HG03159 (cell line): ENCODE results near the gene ACY1.
"Not testable (repeated sequence)": the region's sequence is repeated elsewhere in the genome, so short reads cannot be mapped to it uniquely, and the experiment has no call there.

Experiments used
- ATAC-seq: cut with Tn5 transposase; IDR thresholded peaks from one replicate; pipeline ENCODE4 v1.9.1; 2021; ENCODE audit warnings: mild to moderate bottlenecking, moderate library complexity; ENCODE audit not compliant: unreplicated experiment

ACY1 gene

DNA sequence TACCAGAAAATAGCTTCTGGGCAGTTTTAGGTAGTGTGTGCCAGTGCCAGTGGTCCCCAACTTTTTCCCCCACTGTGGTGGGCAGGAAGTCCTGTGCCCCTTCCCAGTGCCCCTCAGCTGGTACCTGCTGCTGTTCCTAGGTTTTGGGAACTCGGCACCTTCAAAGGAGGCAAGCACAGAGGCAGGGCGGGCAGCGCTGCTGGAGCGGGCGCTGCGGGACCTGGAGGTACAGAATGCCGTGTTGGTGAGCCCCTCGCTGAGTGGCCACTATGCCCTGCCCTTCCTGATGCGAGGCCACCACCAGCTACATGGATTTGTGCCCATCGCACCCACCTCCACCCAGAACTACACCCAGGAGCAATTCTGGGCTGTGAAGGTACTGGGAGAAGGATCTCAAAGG, 3.1 kb upstream of the ACY1 start:
- no peak for ATAC-seq

DNA sequence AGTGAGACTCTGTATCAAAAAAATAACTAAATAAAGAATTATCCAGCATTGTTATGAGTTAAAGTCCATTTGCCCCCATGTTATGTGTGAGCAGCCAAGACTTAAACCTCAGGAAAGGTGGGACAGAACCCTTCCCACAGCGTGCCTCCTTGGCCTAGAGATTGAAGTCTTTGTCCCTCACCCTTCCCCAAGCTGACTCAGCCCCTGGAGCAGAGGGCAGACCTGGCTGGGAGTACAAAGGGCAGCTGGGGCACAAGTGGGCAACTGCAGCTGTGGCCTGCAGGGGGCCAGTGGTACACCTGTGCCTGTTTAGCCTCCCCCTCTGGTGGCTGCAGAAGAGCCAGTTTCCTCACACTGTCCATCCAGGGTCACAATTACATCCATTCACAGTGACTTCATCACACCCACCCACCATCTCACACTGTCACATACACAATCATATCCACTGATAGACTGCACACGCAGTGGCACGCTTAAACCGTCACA, 940 bp upstream of the ACY1 start:
- ATAC-seq: peak; percentile 53

DNA sequence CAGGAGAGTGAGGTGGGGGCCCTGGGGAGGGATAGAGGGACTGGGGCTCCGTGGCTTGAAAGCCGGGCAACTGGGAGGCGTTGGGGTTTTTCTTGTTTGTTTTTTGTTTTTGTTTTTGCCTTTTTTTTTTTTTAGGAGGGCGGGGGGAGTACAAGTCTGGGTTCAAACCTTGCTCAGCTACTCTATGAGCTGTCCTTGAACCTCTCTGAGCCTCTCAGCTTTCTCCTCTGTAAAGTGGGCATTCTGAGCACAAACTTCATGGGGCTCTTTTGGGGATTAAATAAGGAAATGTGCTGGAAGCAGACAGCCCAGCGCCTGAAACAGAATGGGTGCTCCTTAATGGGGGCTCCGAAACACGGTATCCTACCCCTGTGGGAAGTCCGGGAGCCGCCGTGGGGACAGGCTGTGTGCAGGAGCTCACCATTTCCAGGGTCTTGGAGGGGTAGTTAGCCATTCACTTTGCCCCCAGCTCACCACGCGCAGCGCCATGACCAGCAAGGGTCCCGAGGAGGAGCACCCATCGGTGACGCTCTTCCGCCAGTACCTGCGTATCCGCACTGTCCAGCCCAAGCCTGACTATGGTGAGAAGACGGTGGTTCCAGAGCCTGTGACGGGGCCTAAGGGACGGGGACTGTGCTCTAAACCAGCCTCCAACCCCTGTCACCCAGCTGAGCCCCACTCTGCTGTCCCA, 388 bp downstream of the ACY1 start:
- ATAC-seq: no peak

DNA sequence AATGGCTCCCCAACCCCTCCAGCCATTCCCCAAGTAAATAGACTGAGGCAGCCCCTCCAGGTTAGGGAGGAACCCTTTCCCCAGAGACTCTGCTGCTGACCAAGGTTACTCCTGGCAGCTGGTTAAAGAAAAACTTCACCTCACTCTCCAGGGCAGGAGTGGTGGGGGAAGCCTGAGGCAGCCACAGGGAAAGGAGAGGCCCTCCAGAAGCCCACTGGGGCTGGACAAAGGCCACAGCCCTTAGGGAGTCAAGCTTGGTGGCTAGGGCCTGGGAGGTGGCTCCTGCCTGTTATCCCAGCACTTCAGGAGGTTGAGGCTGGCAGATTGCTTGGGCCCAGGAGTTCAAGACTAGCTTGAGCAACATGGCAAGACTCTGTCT, 923 bp downstream of the ACY1 start:
- no peak for ATAC-seq

DNA sequence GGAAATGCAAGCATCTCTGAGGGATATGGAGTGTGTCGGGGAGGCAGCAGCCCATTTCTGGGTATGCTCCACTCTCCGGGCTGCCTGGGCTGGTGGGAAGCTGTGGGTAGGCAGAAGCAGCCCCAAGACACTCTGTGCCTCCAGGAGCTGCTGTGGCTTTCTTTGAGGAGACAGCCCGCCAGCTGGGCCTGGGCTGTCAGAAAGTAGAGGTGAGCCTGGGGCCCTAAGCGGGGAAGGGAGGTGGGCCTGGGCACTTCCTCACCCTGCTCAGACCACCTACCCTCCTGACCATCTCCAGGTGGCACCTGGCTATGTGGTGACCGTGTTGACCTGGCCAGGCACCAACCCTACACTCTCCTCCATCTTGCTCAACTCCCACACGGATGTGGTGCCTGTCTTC, 1.7 kb downstream of the ACY1 start:
- no peak for ATAC-seq

DNA sequence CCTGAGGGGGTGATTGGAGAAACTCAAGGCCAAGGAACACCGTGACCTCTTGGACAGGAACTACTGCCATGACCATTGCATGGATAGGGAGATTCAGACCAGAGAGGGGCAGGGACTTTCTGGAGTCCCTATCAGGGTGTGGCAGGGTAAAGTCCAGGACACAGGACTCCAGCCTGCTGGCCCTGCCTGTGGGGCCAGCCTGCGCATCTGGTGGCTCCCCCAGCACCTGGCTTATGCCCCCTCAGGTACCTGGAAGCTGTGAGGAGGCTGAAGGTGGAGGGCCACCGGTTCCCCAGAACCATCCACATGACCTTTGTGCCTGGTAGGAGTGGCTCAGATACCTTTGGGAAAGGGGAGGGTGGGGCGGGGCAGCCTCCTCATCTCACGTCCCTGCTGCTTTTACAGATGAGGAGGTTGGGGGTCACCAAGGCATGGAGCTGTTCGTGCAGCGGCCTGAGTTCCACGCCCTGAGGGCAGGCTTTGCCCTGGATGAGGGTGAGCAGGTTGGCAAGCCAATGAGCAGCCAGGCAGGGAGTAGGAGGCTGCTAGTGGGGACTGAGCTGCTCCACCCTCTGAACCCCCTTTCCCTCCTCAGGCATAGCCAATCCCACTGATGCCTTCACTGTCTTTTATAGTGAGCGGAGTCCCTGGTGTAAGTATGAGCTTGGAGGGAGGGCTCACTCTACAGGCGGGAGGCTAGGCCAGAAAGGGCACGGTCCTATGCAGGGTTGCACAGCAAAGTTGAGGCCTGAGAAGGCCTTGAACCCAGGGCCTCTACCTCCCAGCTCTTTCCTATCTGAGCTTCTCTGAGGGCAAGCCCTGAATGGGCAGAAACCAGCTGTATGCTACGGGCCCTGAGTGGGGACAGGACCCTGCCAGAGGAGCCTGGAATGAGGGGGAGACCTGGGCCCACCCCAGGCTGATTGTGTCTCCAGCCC, 2.9 kb downstream of the ACY1 start:
- ATAC-seq: no peak

DNA sequence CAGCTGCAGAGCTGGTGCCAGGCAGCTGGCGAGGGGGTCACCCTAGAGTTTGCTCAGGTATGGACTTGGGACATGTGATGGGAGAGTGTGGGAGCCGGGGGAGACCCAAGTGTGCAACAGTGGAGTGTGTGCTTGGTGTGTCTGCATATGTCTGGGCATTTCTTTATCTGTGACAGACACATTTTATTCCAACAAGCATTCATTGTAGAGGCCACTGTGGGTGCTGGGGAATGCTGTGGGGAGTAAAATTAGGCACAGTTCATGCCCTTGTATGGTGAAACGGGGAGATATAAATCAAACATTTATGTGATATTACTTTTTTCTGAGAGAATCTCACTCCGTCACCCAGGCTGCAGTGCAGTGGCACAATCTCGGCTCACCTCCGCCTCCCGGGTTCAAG, 4.2 kb downstream of the ACY1 start:
- no peak for ATAC-seq

DNA sequence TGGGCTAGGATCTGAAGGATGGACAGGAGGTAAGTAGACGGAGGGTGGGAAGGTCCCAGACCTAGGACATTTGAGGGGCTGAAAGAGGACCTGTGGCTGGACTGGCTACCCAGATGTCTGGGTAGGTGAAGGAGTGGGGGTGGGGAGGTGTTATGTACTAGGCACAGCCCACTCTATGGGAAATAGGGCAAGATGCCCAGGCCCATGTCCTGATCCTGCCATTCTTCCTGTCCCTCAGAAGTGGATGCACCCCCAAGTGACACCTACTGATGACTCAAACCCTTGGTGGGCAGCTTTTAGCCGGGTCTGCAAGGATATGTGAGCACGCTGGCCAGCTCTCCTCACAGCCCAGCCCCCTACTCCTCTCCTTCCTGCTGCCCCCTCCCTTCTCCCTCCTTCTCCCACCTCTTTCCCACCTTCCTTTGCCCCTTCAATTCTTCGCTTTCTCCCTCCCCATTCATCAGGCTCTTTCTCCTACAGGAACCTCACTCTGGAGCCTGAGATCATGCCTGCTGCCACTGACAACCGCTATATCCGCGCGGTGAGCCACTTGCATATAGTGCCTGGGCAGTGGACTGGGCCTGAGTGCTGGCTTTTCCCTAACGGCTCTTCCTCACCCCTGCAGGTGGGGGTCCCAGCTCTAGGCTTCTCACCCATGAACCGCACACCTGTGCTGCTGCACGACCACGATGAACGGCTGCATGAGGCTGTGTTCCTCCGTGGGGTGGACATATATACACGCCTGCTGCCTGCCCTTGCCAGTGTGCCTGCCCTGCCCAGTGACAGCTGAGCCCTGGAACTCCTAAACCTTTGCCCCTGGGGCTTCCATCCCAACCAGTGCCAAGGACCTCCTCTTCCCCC, 5.2 kb downstream of the ACY1 start:
- ATAC-seq: no peak

DNA sequence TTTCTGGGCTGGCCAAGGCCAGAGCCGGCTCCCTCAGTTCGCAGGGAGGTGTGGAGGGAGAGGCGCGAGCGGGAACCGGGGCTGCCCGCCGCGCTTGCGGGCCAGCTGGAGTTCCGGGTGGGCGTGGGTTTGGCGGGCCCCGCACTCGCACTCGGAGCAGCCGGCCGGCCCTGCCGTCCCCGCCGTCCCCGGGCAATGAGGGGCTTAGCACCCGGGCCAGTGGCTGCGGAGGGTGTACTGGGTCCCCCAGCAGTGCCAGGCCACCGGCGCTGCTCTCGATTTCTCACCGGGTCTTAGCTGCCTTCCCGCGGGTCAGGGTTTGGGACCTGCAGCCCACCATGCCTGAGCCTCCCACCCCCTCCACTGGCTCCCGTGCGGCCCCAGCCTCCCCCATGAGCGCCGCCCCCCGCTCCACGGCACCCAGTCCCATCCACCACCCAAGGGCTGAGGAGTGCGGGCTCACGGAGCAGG, 7.2 kb downstream of the ACY1 start:
- ATAC-seq: not testable (repeated sequence)

DNA sequence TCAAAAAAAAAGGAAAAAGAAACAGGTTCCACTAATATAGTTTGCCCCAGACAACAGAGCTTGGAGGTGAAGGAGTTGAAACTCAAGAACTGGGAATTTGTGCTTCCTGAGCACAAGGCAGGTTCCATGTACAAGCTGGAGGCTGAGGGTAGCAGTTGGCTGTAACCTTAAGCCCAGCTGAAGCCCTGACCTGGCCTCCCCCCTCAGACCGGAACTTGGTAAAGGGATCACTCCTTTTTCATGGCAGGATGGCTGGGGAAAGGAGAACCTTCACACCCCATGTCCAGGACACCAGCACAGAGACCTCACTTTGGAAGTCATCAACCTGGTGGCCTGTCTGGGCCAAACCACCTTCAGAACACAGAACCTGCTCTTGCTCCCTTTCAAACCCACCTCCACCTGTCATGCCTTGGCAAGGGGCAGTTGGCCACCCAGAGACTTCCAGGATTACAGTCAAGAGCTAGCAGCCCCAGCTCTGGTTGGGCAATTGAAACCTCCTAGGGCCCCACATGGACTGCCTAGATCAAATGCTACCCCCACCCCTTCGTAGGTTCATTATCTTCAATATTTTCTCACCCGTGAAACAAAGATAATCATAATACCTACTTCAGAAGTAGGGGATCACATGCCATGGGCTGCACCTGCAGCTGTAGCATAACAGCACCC, 8.8 kb downstream of the ACY1 start:
- ATAC-seq: no peak

DNA sequence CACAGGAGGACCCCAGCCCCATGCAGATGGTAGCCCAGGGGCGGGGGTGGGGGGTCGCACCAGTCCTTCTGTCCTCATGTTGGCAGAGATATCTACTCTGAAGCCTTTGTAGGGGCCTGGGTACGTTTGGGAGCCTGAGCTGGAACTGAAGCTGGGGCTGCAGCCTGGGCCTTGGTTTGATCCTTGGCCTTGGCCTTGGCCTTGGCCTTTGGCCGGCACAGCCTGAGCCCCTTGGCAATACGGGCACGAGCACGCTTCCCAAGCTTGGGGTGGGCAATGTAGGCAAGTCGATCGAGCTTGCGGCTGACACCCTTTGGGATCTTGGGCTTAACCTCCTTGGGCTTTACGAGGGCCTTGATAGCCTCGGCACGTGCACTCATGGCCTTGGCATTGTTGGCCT, 10.3 kb downstream of the ACY1 start:
- not testable (repeated sequence) for ATAC-seq

DNA sequence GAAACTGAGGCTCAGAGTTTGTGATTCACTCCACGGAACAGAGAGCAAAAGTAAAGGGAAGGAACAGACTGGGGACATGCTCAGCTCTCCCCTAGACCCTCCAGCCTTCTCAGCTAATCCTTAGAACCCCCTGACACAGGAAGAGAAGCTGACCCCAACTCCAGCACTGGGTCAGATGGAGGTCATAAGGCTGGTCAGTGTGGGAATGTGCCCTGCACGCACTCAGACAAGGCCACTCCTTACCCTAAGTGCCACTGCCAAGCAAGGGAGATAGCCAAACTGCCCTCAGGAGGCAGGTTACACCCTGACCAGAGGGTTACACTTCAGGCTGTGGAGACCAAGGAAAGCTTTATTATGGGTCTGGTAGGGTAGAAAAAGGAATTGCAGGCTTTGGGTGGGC, 11.2 kb downstream of the ACY1 start:
- ATAC-seq: no peak

DNA sequence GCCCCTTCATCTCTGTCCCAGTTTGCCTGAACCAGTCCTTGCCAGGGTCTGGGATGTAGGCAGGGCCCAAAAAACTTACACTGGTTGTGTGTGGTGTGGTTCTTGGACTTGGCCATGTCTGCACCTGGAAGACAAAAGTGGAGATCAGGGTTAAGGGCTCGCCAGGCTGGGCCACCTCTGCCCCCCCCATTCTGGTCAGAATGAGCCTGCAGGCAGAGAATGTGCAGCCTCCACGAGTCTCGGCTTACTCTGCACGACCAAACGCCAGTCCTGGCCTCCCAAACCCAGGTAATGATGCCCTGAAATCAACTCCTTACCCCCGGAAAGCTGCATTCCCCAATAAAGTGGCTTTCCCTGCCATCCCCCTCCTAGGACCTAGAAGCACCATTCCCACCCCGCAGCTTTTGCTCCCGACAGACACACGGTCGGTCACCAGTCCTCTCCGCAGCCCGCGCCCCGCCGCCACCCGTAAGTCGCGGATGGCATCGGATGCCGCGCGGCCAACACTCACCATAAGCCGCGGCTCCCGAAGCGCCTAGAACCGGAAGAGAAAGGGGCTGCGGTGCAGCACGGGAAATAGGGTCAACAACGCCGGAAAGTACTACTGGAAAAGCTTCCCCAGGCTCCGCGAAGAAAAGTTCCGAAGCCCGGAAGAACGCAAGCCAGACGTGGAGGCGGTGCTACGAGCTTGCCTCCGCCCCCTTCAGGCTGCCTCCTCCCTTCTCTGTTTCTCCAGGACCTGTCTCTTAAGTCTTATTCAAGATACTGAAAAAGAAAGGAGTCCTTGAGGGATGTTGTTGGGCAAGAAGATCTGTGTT, 12.2 kb downstream of the ACY1 start, which contains the start of gene RPL29:
RPL29 (minus strand) TSS at position 550 of the 818 bp plus-strand sequence; CDS start at position 116, 434 bp downstream.
- ATAC-seq: peak; percentile 82

DNA sequence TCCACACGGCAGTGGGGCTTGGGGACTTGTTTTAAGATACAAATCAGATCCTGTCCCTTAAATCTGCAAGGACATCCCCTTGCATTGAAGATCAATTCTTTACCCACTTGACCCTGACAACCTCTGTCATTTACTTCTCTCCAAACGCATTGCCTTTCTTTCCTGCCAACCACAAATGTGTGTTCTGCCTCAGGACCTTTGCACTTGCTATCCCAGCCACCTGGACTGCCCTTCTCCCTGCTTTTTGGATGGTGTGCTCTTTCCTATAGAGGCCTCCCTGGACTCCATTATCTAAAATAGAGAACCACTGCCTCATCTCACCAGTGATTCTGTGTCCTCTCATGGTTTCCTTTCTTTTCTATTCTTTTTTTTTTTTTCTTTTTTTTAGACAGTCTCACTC, 13.8 kb downstream of the ACY1 start:
- ATAC-seq: no peak

DNA sequence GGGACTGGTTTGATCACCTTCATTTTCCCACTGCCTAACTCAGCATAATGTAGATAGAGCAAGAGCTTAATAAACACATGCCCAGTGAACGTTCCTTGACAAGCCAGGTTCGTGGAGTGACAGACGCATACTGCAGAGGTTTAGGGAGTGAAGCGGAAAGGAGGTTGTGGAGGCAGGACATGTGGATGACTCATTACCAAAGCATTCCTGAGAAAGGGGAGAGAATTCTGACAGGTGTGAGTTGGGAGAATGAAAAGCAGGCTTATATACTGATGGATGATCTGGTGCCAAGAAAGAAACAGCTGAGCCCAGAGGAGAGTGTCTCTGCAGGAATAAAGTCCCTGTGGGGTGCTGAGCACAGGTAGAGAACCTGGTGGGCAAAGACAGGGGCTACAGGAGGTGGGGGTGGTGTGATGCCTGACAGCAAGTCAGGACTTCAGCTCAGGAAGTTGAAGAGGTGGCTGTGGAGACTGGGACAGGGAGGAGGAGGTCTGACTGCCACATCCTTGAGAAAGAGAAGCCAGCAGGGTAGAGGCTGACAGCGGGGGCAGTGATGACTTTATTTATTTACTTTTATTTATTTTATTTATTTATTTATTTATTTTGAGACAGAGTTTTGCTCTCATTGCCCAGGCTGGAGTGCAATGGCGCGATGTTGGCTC, 14.7 kb downstream of the ACY1 start:
- ATAC-seq: no peak

DNA sequence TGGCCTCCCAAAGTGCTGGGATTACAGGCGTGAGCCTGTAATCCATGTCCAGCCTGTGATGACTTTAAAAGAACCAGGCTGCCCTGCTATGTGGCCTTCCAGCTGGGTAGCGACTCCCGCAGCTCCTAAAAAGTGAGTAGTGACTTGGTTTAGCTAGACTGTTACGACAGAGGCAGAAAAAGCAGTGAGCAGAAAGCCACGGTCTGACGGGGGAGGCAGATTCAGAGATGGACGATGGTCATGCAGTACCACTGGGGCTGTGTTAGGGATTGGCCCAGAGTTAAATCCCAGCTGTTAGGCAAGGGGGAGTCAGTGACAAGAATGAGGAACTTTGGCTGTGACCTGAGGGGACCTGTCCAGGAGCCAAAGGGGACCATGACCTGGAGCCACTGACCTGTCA, 15.4 kb downstream of the ACY1 start:
- ATAC-seq: no peak

DNA sequence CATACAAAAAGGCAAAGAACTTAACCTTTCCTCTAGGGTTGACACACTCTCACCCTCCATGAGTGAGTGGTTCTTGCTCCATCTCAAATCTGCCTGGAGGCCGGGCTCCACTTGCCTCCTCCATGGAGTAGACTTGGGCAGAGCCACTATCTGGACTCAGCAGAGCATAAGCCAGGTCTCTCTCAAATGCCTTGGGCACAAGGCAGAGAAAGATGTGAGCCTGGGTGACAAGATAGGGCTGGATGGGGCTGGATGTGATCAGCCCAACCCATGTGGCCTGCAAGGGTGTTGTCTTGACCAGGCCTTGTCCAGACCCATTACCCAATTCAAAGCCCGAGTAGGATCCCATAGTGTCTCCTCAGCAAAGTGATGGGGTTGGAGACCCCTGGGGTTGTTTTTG, 16.5 kb downstream of the ACY1 start:
- ATAC-seq: no peak

DNA sequence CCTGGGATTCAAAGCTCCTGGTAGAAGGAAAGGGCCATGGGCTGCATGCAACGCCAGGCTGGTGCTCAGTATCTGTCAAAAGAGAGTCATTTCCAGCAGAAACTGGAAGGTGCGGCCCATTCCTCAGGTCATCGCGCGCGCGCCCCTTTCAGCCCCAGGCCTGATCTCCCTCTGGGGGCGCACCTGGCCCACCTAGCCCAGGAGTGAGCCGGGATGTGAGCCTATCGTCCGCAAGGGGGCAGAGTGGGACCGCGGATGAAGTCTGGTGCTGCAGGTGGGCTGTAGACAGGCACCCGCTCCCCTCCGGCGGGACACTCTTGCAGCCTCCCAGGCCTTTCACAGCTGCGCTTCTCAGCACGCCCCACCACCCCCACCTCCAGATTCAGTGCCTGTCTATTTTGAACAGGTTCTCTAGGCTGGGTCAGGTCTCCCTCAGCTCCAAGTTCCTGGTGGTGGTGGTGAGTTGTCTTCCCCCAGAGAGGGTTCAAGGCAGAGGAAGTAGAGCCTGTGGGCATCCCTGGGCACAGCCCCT, 18.2 kb downstream of the ACY1 start:
- peak; percentile 74 for ATAC-seq

DNA sequence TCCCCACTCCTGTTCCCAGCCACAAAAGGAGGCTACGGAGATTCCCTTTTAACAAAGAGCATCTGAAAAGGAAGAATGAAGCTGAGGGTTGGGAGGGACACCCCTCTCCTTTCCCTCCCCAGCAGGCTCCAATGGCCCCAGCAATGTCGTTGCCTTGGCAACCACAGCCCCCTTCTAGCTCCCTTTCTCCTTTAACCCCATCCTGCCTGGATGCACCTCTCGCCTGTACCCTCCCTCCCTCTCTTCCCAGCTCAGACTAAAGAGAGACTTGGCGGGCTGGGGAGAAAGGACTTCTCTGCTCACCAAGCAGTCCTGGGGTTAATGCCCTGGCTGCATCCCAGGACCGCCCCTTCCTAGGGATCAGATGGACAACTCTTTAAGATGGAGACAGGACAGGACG, 19.4 kb downstream of the ACY1 start:
- no peak for ATAC-seq
